Thyroid gland (tissue), 4 donors: ENCODE data around the gene LIMK1. TPM values are rescaled to one million over a fixed set of nuclear protein-coding genes. Genes with fewer than 3 reads are reported as not detected.
"Not testable (repeated sequence)": the region's sequence is repeated elsewhere in the genome, so short reads cannot be mapped to it uniquely, and the experiment has no call there.

Source experiments
- DNase-seq, 2 donors: peaks; one replicate each; pipeline ENCODE4 v3.0.0-alpha.2; 2019
- H3K27ac ChIP-seq, 3 donors: fragments of 200-600 bp; sonication (generic); 1 replicate in 2 of 3; 2 replicates in 1 of 3; pipeline ENCODE4 v1.5.1; 2016 to 2019; ENCODE audit warnings: mild to moderate bottlenecking in 1 of 3, moderate library complexity in 1 of 3
- H3K27me3 ChIP-seq: fragments of 200-600 bp; sonication (generic); one replicate; pipeline ENCODE4 v1.5.1; 2019
- H3K36me3 ChIP-seq, 2 donors: fragments of 200-600 bp; sonication (generic); one replicate each; pipeline ENCODE4 v1.5.1; 2016 to 2019
- H3K4me1 ChIP-seq, 2 donors: fragments of 200-600 bp; sonication (generic); one replicate each; pipeline ENCODE4 v1.5.1; 2017 to 2019
- H3K4me3 ChIP-seq, 3 donors: fragments of 200-600 bp; sonication (generic); replicated peaks in 1 of 3; 1 replicate in 2 of 3; 2 replicates in 1 of 3; pipeline ENCODE4 v1.5.1; 2016; ENCODE audit warnings: mild to moderate bottlenecking in 1 of 3
- H3K9me3 ChIP-seq: fragments of 200-600 bp; sonication (generic); one replicate; pipeline ENCODE4 v1.5.1; 2017
- POLR2A ChIP-seq, 2 donors: fragments of 450-650 bp; IDR thresholded peaks; one replicate each; pipeline ENCODE4 v1.6.1; 2017; ENCODE audit warnings: antibody characterized with exemption in 2 of 2, mild to moderate bottlenecking in 2 of 2, moderate library complexity in 1 of 2
- WGBS, 2 donors: methylation state at CpG; one replicate each; pipeline ENCODE4 v1.1.5; 2017; 5-methylcytosine and 5-hydroxymethylcytosine counted together
- intact Hi-C: fragments of 100-400 bp; cut with DNase I; formaldehyde crosslinking; loops from one replicate; pipeline ENCODE4 v1.15.1; 2023
- total RNA-seq, 4 donors: library from RNA; depleted of rRNA; stranded (reverse); fragments of >200 nt; gene quantifications; one replicate each; pipeline ENCODE4 v1.2.3, GENCODE V29; 2016
- TF ChIP-seq, protein P1 (sequence below), 6 experiments: fragments of 200-600 bp in 3 of 6; fragments of 450-650 bp in 3 of 6; sonication (generic) in 3 of 6; IDR thresholded peaks; one replicate each; pipeline ENCODE4 v1.5.1; 2016 to 2019; ENCODE audit warnings: antibody characterized with exemption in 6 of 6, mild to moderate bottlenecking in 2 of 6, inconsistent platforms in 1 of 6, moderate library complexity in 1 of 6

The LIMK1 gene
- total RNA-seq, 4 donors from 2014 or later = 16.7 to 32.8 (median 21.5) TPM

DNA sequence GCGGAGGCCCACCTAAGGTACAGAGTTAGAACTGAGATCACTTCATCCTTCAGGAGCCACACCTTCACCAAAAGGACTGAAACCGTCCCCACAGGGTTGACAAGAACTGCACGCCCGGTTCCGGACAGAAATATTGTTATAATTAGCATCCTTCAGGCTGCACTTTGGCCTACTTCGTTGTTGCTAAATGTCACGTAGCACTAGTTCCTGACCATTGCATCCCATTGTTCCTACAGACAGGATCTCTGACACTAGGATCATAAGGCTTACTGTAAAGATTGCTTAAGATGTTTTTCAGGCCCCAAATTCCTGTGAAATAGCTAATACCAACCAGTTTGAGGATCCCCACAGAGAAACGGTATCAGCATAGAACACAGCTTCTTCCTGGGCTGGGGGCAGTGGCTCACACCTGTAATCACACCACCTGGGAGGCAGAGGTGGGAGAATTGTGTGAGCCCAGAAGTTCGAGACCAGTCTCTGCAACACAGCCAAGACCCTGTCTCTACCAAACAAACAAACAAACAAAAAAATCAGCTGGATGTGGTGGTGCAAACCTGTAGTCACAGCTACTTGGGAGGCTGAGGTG, 72.3 kb downstream of the LIMK1 start:
- 79 to 89% methylated on average over 9 of the region's 9 CpGs for WGBS, 2 donors
- Histone ChIP-seq H3K27ac (no peak overlapping the region), H3K9me3 (no peaks in the 10 kb centered on the region), H3K36me3 (no peaks in the 10 kb centered on the region), H3K27me3 (no peaks in the 10 kb centered on the region), H3K4me3 (no peak overlapping the region), H3K4me1 (no peaks in the 10 kb centered on the region)
- DNase-seq = no peak
- TF ChIP-seq, protein P1, sequence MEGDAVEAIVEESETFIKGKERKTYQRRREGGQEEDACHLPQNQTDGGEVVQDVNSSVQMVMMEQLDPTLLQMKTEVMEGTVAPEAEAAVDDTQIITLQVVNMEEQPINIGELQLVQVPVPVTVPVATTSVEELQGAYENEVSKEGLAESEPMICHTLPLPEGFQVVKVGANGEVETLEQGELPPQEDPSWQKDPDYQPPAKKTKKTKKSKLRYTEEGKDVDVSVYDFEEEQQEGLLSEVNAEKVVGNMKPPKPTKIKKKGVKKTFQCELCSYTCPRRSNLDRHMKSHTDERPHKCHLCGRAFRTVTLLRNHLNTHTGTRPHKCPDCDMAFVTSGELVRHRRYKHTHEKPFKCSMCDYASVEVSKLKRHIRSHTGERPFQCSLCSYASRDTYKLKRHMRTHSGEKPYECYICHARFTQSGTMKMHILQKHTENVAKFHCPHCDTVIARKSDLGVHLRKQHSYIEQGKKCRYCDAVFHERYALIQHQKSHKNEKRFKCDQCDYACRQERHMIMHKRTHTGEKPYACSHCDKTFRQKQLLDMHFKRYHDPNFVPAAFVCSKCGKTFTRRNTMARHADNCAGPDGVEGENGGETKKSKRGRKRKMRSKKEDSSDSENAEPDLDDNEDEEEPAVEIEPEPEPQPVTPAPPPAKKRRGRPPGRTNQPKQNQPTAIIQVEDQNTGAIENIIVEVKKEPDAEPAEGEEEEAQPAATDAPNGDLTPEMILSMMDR (IDR thresholded peaks at IDR 0.05) = no peak
- TF ChIP-seq POLR2A (IDR thresholded peaks at IDR 0.05) = no peak
- intact Hi-C loops = no loop called here

DNA sequence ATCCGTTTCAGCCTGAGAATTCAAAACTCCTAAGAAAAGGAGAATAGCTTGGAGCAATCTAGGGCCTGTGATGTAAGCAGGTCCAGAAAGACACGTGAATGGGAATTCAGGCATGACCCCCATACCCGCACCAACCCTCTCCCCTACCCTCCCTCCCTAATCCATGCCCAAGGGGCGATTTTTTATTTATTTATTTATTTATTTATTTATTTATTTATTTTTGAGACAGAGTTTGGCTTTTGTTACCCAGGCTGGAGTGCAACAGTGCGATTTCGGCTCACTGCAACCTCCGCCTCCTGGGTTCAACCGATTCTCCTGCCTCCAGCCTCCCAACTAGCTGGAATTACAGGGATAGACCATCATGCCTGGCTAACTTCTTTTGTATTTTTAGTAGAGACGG, 74.0 kb downstream of the LIMK1 start:
- Histone ChIP-seq H3K36me3 (no peaks in the 10 kb centered on the region), H3K27me3 (no peaks in the 10 kb centered on the region), H3K4me1 (no peaks in the 10 kb centered on the region), H3K9me3 (no peaks in the 10 kb centered on the region), H3K27ac (no peak overlapping the region), H3K4me3 (no peak overlapping the region)
- DNase-seq = no peak
- WGBS, 2 donors = 94 to 95% methylated on average over 9 of the region's 9 CpGs
- TF ChIP-seq, protein P1 (IDR thresholded peaks at IDR 0.05) = no peak
- no peak for TF ChIP-seq POLR2A (IDR thresholded peaks at IDR 0.05)
- intact Hi-C loops = no loop called here

DNA sequence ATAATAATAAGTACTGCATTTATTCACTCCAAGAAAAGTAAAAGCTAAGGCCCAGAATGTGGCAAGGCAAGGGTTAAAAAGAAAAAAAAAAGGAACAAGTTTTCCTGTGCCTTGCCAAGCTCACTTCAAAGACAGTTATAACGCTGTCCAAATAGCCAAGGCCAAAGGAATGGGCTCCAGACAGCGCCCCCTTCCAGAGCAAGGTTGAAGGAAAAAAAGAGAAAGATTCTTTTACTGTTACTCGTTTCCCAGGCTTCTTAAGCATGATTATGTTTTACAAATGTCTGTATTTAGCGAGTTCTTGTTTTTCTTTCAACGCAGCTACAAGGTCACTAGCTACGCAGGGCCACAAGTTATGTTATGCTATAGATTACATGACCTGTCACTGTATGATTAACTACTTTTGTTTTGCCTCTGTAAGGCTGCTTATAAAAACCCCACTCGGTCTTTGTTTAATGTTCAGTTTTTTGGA, 81.4 kb downstream of the LIMK1 start:
- Histone ChIP-seq H3K9me3 (no peaks in the 10 kb centered on the region), H3K36me3 (no peaks in the 10 kb centered on the region), H3K4me3 (no peak overlapping the region), H3K27me3 (no peaks in the 10 kb centered on the region), H3K27ac (no peak overlapping the region), H3K4me1 (no peaks in the 10 kb centered on the region)
- TF ChIP-seq, protein P1 (IDR thresholded peaks at IDR 0.05) = peak in 2 of 6 experiments; percentile 14 to 37
- TF ChIP-seq POLR2A (IDR thresholded peaks at IDR 0.05) = no peak
- intact Hi-C loops = no loop called here
- 28% methylated on average over 7 of the region's 7 CpGs for WGBS, 2 donors
- peak; percentile 9 to 28 for DNase-seq

DNA sequence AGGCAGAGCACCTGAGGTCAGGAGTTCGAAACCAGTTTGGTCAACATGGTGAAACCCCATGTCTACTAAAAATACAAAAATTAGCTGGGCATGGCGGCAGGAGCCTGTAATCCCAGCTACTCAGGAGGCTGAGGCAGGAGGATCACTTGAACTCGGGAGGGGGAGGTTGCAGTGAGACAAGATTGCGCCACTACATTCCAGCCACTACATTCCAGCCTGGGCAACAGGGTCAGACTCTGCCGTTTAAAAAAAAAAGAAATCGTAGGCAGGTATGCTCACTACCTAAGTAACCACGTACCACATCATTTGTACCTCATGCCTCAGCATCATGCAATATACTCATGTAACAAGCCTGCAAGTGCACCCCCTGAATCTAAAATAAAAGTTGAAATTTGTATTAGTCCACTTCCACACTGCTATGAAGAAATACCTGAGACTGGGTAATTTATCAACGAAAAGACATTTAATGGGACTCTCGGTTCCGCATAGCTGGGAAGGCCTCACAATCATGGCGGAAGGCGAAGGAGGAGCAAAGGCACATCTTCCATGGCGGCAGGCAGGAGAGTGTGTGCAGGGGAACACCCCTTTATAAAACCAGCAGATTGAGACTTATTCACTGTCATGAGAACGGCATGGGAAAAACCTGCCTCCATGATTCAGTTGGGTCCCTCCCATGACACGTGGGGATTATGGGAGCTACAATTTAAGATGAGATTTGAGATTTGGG, 82.4 kb downstream of the LIMK1 start:
- Histone ChIP-seq H3K27ac (no peak overlapping the region), H3K4me3 (no peak overlapping the region), H3K27me3 (no peaks in the 10 kb centered on the region), H3K36me3 (no peaks in the 10 kb centered on the region), H3K4me1 (no peaks in the 10 kb centered on the region), H3K9me3 (no peaks in the 10 kb centered on the region)
- intact Hi-C loops = no loop called here
- no peak for DNase-seq
- TF ChIP-seq, protein P1 (IDR thresholded peaks at IDR 0.05) = no peak
- no peak for TF ChIP-seq POLR2A (IDR thresholded peaks at IDR 0.05)
- WGBS, 2 donors = 93% methylated on average over 15 of the region's 15 CpGs

DNA sequence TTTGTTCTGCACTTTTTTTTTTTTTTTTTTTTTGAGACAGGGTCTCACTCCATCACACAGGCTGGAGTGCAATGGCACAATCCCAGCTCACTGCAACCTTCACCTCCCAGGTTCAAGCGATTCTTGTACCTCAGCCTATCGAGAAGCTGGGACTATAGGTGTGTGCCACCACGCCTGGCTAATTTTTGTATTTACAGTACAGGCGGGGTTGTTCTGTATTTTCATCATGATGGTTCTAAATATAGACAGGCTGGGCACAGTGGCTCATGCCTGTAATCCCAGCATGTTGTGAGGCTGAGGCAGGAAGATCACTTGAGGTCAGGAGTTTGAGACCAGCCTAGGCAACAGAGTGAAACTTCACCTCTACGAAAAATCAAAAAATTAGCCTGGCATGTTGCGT, 83.7 kb downstream of the LIMK1 start:
- H3K4me1 ChIP-seq, intact Hi-C loops, DNase-seq, H3K4me3 ChIP-seq, H3K27ac ChIP-seq, H3K27me3 ChIP-seq, H3K9me3 ChIP-seq, H3K36me3 ChIP-seq: not testable (repeated sequence)
- 61 to 63% methylated on average over 6 of the region's 6 CpGs for WGBS, 2 donors

Other genes starting within 250 kb of the LIMK1 start
- 10 to 100 TPM in 2 of 4 donors, 1 to 10 TPM in 2; 3.8 to 16.3 (median 9.6) TPM for gene METTL27, start 241.3 kb upstream of the LIMK1 start, total RNA-seq
- gene TMEM270, start 222.6 kb upstream of the LIMK1 start, total RNA-seq = not detected
- gene ELN, start 55.6 kb upstream of the LIMK1 start, total RNA-seq = 10 to 100 TPM; 29.0 to 65.7 (median 50.8) TPM
- gene EIF4H, start 90.6 kb downstream of the LIMK1 start, total RNA-seq = 100 to 1,000 TPM; 267 to 323 (median 298) TPM
- 1 to 10 TPM in 3 of 4 donors, under 1 TPM in 1; 0.93 to 3.4 (median 2.5) TPM for gene LAT2, start 126.2 kb downstream of the LIMK1 start, total RNA-seq
- 10 to 100 TPM; 11.4 to 16.8 (median 14.0) TPM for gene RFC2, start 170.6 kb downstream of the LIMK1 start, total RNA-seq
- 10 to 100 TPM in 1 of 4 donors, 1 to 10 TPM in 3; 4.4 to 16.5 (median 6.7) TPM for gene CLIP2, start 205.6 kb downstream of the LIMK1 start, total RNA-seq